Lung (tissue), 12 donors: ENCODE results near the gene PIGN. TPM values are rescaled to one million over a fixed set of nuclear protein-coding genes. Genes with fewer than 3 reads are reported as not detected.

Source experiments
- ATAC-seq: fragments of 200-7000 bp; cut with Tn5 transposase; one replicate; pipeline ENCODE4 v1.9.1; 2020; ENCODE audit warnings: moderate number of reproducible peaks; ENCODE audit not compliant: insufficient read depth, low FRiP score
- DNase-seq, 3 donors: peaks; one replicate each; pipeline ENCODE4 v3.0.0-alpha.2; 2013 to 2017
- H3K27ac ChIP-seq, 2 donors: one replicate each; pipeline ENCODE4 v1.5.1; 2013; ENCODE audit warnings: mild to moderate bottlenecking in 2 of 2, moderate library complexity in 2 of 2, control low read depth in 1 of 2, inconsistent platforms in 1 of 2, low read depth in 1 of 2, low read length in 1 of 2
- H3K27me3 ChIP-seq, 3 donors: one replicate each; pipeline ENCODE4 v1.5.1; 2013; ENCODE audit warnings: low read length in 2 of 3; ENCODE audit not compliant: control insufficient read depth in 3 of 3, insufficient read depth in 3 of 3
- H3K36me3 ChIP-seq, 4 donors: one replicate each; pipeline ENCODE4 v1.5.1; 2013; ENCODE audit warnings: low read length in 4 of 4, mild to moderate bottlenecking in 1 of 4, moderate library complexity in 1 of 4; ENCODE audit not compliant: control insufficient read depth in 4 of 4, insufficient read depth in 4 of 4
- H3K4me1 ChIP-seq, 5 donors: one replicate each; pipeline ENCODE4 v1.5.1; 2013; ENCODE audit warnings: low read length in 5 of 5, mild to moderate bottlenecking in 2 of 5, moderate library complexity in 1 of 5; ENCODE audit not compliant: control insufficient read depth in 5 of 5, insufficient read depth in 5 of 5
- H3K4me3 ChIP-seq: one replicate; pipeline ENCODE4 v1.5.1; 2013; ENCODE audit warnings: mild to moderate bottlenecking, control low read depth, moderate library complexity
- H3K9ac ChIP-seq, 2 donors: one replicate each; pipeline ENCODE4 v1.5.1; 2013; ENCODE audit warnings: low read length in 2 of 2, control low read depth in 1 of 2; ENCODE audit not compliant: insufficient read depth in 1 of 2
- H3K9me3 ChIP-seq, 4 donors: one replicate each; pipeline ENCODE4 v1.5.1; 2013; ENCODE audit warnings: low read length in 3 of 4, mild to moderate bottlenecking in 1 of 4, moderate library complexity in 1 of 4; ENCODE audit not compliant: control insufficient read depth in 4 of 4, insufficient read depth in 3 of 4
- WGBS, 2 donors: extraction: QIAGEN DNeasy Blood & Tissue Kit; methylation state at CpG; one replicate each; pipeline ENCODE4 v1.1.7; 2013; 5-methylcytosine and 5-hydroxymethylcytosine counted together
- polyA plus RNA-seq, 2 donors: library from polyadenylated mRNA; stranded (reverse); fragments of 200-250 nt; gene quantifications; one replicate each; pipeline ENCODE4 v1.2.1, GENCODE V29; 2013
- total RNA-seq, 2 donors: library from RNA; depleted of rRNA in 1 of 2; stranded (reverse); fragments of >200 nt in 1 of 2; gene quantifications; one replicate each; pipeline ENCODE4 v1.2.1, GENCODE V29; 2014 to 2021
- TF ChIP-seq, protein P1 (sequence below): IDR thresholded peaks from 2 replicates; pipeline ENCODE4 v1.5.1; 2012; ENCODE audit warnings: mild to moderate bottlenecking; ENCODE audit errors: control extremely low read depth, extremely low read depth
- donor health status: control.
- donor health status: control.
- donor health status: Bipolar disorder and iron deficiency.
- donor health status: healthy.
- donor health status: DM: yes; HTN: yes; CAD: no.

The PIGN gene
- total and polyA plus RNA-seq, 4 donors: 5.7 to 62.5 (median 16.3) TPM

DNA sequence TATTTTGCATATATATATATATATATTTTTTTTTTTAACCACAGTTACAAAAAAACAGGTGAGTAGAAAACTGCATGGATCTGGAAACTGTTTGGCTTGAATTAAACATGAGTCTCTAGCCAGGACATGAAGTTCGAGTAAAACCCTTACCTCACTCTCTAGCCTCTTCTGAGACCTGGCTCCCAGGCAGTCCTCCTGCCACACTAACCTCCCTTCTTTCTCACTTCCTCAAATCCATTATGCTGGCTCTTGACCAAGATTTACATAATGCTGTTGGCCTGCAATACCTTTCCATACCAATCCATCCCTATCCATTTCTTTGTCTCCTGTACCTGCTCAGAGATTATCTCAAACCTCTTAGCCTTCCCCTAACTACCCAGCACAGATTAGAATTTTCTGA lies 34.0 kb downstream of the PIGN start:
- Histone ChIP-seq H3K27ac (no peak overlapping the region), H3K9me3 (no peaks in the 10 kb centered on the region), H3K36me3 (peaks cover 0 to 13% (median 2%) of the 10 kb centered on the region in 4 donors), H3K4me1 (no peaks in the 10 kb centered on the region), H3K9ac (no peak overlapping the region), H3K27me3 (no peaks in the 10 kb centered on the region), H3K4me3 (no peak overlapping the region)
- no peak for DNase-seq
- 78 to 86% methylated on average over 1 of the region's 1 CpG for WGBS, 2 donors
- TF ChIP-seq, protein P1, sequence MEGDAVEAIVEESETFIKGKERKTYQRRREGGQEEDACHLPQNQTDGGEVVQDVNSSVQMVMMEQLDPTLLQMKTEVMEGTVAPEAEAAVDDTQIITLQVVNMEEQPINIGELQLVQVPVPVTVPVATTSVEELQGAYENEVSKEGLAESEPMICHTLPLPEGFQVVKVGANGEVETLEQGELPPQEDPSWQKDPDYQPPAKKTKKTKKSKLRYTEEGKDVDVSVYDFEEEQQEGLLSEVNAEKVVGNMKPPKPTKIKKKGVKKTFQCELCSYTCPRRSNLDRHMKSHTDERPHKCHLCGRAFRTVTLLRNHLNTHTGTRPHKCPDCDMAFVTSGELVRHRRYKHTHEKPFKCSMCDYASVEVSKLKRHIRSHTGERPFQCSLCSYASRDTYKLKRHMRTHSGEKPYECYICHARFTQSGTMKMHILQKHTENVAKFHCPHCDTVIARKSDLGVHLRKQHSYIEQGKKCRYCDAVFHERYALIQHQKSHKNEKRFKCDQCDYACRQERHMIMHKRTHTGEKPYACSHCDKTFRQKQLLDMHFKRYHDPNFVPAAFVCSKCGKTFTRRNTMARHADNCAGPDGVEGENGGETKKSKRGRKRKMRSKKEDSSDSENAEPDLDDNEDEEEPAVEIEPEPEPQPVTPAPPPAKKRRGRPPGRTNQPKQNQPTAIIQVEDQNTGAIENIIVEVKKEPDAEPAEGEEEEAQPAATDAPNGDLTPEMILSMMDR: no peak
- ATAC-seq: no peak

- DNase-seq (no peak), ATAC-seq (no peak)
- H3K9me3 ChIP-seq: no peaks in the 10 kb centered on the region
- H3K9ac ChIP-seq: no peak overlapping the region
- TF ChIP-seq, protein P1: no peak
- WGBS, 2 donors: 90% methylated on average over 9 of the region's 9 CpGs
- H3K4me1 ChIP-seq: no peaks in the 10 kb centered on the region
- peaks cover 0 to 7% (median 3%) of the 10 kb centered on the region in 4 donors for H3K36me3 ChIP-seq
- H3K4me3 ChIP-seq: no peak overlapping the region
- no peaks in the 10 kb centered on the region for H3K27me3 ChIP-seq
- H3K27ac ChIP-seq: no peak overlapping the region
Measured at GRCh38 chr18:62151068-62151771, 35.6 kb downstream of the PIGN start.

- ATAC-seq (no peak), DNase-seq (no peak)
- WGBS, 2 donors: 95 to 96% methylated on average over 2 of the region's 2 CpGs
- TF ChIP-seq, protein P1: no peak
- peaks cover 4 to 17% (median 8%) of the 10 kb centered on the region in 4 donors for H3K36me3 ChIP-seq
- peaks cover 0 to 9% (median 0%) of the 10 kb centered on the region in 5 donors for H3K4me1 ChIP-seq
- H3K27ac ChIP-seq: no peak overlapping the region
- H3K27me3 ChIP-seq: no peaks in the 10 kb centered on the region
- H3K9me3 ChIP-seq: no peaks in the 10 kb centered on the region
- H3K4me3 ChIP-seq: no peak overlapping the region
- H3K9ac ChIP-seq: no peak overlapping the region
Measured at GRCh38 chr18:62144338-62144737, 42.5 kb downstream of the PIGN start.
